ENCODE data around the gene ERBB4.

The ERBB4 gene

GRCh38 chr2:211846714-211847113 lies 691.9 kb downstream of the ERBB4 start:
- Histone ChIP-seq H3K27me3 (no peaks in the 10 kb centered on the region), H3K4me1 (peaks cover 14% of the 10 kb centered on the region), H3K9me3 (no peaks in the 10 kb centered on the region), H3K36me3 (no peaks in the 10 kb centered on the region), H3K4me3 (ENCODE audit: low read depth, low read length) (no peak overlapping the region)
- DNase-seq, result no peak
- no peak for TF ChIP-seq CTCF (IDR thresholded peaks at IDR 0.05; ENCODE audit: low read depth, low read length)

- Histone ChIP-seq H3K9me3 (no peaks in the 10 kb centered on the region), H3K27me3 (no peaks in the 10 kb centered on the region), H3K4me1 (peaks cover 14% of the 10 kb centered on the region), H3K36me3 (no peaks in the 10 kb centered on the region), H3K4me3 (ENCODE audit: low read depth, low read length) (no peak overlapping the region)
- DNase-seq, result no peak
- no peak for TF ChIP-seq CTCF (IDR thresholded peaks at IDR 0.05; ENCODE audit: low read depth, low read length)
Observed at GRCh38 chr2:211846036-211846400, 692.6 kb downstream of the ERBB4 start.

- no peak overlapping the region for H3K4me3 ChIP-seq (ENCODE audit: low read depth, low read length)
- TF ChIP-seq CTCF (IDR thresholded peaks at IDR 0.05; ENCODE audit: low read depth, low read length), result no peak
- H3K4me1 ChIP-seq, result peaks cover 14% of the 10 kb centered on the region
- H3K36me3 ChIP-seq, result no peaks in the 10 kb centered on the region
- no peaks in the 10 kb centered on the region for H3K9me3 ChIP-seq
- H3K27me3 ChIP-seq, result no peaks in the 10 kb centered on the region
- DNase-seq, result no peak
Observed at GRCh38 chr2:211845338-211846035, 693.1 kb downstream of the ERBB4 start.

- no peak for TF ChIP-seq CTCF (IDR thresholded peaks at IDR 0.05; ENCODE audit: low read depth, low read length)
- no peaks in the 10 kb centered on the region for H3K9me3 ChIP-seq
- no peak overlapping the region for H3K4me3 ChIP-seq (ENCODE audit: low read depth, low read length)
- H3K27me3 ChIP-seq, result no peaks in the 10 kb centered on the region
- no peak for DNase-seq
- H3K4me1 ChIP-seq, result no peaks in the 10 kb centered on the region; the same call in 1 of the 2 replicates
- no peaks in the 10 kb centered on the region for H3K36me3 ChIP-seq
Observed at GRCh38 chr2:211837706-211838105, 700.9 kb downstream of the ERBB4 start.

- DNase-seq, result no peak
- Histone ChIP-seq H3K36me3 (no peaks in the 10 kb centered on the region), H3K9me3 (no peaks in the 10 kb centered on the region), H3K4me1 (no peaks in the 10 kb centered on the region; the same call in 1 of the 2 replicates), H3K27me3 (no peaks in the 10 kb centered on the region), H3K4me3 (ENCODE audit: low read depth, low read length) (no peak overlapping the region)
- TF ChIP-seq CTCF (IDR thresholded peaks at IDR 0.05; ENCODE audit: low read depth, low read length), result no peak
Observed at GRCh38 chr2:211837206-211837605, 701.4 kb downstream of the ERBB4 start.

GRCh38 chr2:211836409-211836808 lies 702.2 kb downstream of the ERBB4 start:
- Histone ChIP-seq H3K9me3 (no peaks in the 10 kb centered on the region), H3K27me3 (no peaks in the 10 kb centered on the region), H3K36me3 (no peaks in the 10 kb centered on the region), H3K4me1 (no peaks in the 10 kb centered on the region; the same call in 1 of the 2 replicates), H3K4me3 (ENCODE audit: low read depth, low read length) (no peak overlapping the region)
- DNase-seq, result no peak
- no peak for TF ChIP-seq CTCF (IDR thresholded peaks at IDR 0.05; ENCODE audit: low read depth, low read length)
